HG02623 (cell line): ENCODE data around the gene KDM2B.

Experiments
- ATAC-seq: cut with Tn5 transposase; IDR thresholded peaks from one replicate; pipeline ENCODE4 v1.9.1; 2021; ENCODE audit warnings: moderate library complexity; ENCODE audit not compliant: unreplicated experiment

KDM2B gene

GRCh38 chr12:121580959-121581685 lies at the start of gene KDM2B:
KDM2B (minus strand) TSS chr12:121581023; CDS start chr12:121580911, 112 bp downstream.
- no peak for ATAC-seq

DNA sequence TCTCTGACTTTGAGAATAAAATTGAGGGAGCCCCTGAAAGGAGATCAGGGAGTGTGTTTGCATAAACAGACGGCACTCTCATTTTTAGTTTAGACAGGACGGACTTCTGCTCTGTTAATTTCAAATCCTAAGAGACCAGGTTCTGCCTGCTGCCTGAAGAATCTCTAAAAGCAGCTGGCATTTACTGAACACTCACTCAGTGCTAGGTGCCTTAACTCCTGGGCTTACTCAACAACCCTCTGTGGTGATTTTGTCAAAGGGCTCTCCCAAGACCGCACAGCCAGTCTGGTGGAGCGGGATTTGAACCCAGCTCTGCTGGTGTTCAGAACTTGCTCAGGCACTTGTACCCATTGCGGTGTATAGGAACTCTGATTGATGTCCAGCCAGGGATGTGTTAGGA lies 47.7 kb upstream of the KDM2B start:
- no peak for ATAC-seq

GRCh38 chr12:121628037-121628436 lies 47.2 kb upstream of the KDM2B start:
- ATAC-seq, result no peak

DNA sequence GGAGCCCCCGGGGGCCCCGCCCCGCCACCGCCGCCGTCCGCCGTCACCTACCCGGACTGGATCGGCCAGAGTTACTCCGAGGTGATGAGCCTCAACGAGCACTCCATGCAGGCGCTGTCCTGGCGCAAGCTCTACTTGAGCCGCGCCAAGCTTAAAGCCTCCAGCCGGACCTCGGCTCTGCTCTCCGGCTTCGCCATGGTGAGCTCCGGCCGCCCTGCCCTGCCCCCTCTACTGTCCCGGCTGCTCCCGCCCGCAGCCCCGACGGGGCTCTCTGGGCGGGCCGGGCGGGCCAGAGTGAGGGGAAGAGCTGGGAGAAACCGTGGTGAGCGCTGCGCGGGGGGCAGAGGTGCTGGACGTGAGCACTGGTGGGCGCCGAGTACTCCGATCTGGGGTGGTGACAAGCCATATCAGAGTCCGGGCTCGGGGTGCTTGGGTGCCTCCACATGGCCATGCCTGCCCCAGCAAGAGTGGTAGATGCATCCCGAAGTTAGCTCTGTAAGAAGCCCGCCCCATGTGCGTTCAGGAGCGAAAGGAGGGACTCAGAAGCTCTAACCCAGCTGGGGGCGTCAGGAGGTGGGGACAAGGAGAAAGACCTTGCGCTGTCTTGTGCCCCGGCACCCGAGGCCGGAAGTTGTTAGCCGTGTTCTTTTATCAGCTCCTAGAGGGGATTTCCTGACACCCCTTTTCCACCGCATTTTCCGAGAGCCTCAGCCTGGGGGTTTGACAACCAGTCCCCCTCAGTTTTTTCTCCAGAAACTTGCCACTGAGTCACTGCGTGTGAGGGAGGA lies 46.2 kb upstream of the KDM2B start:
- peak; percentile 20 for ATAC-seq

DNA sequence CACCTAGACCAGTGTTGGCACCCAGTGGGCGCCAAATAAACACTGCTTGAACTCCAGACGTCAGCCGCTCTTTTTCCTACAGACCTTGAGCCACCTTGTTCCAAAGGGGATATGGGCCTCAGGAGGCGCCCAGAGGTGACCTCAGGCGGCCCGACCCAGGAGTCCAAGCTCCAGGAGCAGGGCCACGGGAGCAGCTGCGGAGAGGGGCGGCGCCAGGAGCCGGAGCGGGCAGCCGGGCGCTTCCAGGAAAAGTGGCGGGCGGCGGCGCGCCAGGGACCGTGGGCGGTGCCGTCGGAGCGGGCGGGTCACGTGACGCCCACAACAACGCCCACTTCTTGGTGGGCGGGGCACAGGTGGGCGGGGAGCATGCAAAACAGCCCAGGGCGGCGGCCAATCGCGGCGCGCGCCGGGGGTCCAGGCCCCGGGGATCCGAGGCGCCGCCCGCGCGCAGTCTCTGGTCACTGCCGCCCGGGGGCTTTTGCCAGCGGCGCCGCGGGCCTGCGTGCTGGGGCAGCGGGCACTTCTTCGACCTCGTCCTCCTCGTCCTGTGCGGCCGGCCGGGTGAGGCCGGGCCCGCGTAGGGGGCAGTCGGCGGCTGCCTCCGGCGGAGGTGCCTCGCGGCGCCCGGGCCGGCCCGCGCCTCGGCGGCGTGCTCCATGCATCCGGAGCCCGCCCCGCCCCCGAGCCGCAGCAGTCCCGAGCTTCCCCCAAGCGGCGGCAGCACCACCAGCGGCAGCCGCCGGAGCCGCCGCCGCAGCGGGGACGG lies 45.4 kb upstream of the KDM2B start, which contains the start of gene ORAI1:
Gene ORAI1, plus strand, starts transcription at position 444 of the 766 bp plus-strand sequence.
- ATAC-seq, result peak; percentile 66

- ATAC-seq, result no peak
Measured at GRCh38 chr12:121620333-121620891, 39.6 kb upstream of the KDM2B start.

DNA sequence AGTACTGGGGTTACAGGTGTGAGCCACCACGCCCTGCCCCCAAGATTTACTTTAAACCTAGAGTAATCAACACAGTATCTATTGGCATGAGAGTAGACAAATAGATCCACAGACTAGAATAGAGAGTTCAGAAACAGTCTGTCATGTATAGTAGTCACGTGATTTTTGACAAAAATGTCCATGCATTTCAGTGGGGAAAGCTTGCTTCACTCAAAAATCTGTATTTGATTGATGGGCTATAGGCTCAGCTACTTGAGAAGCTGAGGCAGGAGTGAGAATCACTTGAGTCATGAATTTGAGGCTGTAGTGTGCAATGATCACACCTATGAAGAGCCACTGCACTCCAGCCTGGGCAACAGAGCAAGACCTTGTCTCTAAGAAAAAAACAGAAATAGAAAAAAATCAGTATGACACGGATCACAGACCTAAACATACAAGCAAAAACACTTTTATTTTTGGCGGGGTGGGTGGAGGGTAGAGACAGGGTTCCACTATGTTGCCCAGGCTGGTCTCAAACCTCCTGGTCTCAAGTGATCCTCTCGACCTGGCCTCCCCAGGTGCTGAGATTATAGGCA lies 37.9 kb upstream of the KDM2B start:
- no peak for ATAC-seq

DNA sequence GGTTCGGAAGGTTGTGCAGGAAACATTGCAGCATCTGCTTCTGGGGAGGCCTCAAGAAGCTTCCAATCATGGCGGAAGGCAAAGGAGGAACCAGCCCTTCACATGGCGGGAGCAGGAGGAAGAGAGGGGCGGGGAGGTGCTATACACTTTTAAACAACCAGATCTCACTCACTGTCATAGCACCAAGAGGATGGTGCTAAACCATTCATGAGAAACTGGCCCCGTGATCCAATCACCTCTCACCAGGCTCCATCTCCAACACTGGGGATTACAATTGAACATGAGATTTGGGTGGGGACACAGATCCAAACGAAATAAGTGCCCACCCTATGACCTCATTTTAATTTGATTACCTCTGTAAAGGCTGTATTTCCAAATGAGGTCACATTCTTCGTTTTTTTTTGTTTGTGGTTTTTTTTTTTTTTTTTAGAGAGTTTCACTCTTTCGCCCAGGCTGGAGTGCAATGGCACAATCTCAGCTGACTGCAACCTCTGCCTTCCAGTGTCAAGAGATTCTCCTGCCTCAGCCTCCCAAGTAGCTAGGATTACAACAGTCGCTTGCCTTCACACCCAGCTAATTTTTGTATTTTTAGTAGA lies 34.1 kb upstream of the KDM2B start:
- no peak for ATAC-seq

DNA sequence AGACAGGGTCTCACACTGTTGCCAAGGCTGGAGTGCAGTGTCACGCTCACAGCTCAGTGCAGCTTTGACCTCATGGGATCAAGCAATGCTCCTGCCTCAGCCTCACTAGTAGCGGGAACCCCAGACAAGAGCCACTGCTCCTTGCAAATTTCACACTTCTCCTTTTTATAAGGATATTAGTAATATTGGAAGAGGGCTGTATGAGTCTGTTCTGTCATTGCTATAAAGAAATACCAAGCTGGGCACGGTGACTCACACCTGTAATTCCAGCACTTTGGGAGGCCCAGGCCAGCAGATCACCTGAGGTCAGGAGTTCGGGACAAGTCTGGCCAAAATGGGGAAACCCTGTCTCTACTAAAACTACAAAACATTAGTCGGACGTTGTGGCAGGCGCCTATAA lies 32.6 kb upstream of the KDM2B start:
- ATAC-seq, result no peak

- ATAC-seq, result no peak
Measured at GRCh38 chr12:121611306-121611705, 30.5 kb upstream of the KDM2B start.

DNA sequence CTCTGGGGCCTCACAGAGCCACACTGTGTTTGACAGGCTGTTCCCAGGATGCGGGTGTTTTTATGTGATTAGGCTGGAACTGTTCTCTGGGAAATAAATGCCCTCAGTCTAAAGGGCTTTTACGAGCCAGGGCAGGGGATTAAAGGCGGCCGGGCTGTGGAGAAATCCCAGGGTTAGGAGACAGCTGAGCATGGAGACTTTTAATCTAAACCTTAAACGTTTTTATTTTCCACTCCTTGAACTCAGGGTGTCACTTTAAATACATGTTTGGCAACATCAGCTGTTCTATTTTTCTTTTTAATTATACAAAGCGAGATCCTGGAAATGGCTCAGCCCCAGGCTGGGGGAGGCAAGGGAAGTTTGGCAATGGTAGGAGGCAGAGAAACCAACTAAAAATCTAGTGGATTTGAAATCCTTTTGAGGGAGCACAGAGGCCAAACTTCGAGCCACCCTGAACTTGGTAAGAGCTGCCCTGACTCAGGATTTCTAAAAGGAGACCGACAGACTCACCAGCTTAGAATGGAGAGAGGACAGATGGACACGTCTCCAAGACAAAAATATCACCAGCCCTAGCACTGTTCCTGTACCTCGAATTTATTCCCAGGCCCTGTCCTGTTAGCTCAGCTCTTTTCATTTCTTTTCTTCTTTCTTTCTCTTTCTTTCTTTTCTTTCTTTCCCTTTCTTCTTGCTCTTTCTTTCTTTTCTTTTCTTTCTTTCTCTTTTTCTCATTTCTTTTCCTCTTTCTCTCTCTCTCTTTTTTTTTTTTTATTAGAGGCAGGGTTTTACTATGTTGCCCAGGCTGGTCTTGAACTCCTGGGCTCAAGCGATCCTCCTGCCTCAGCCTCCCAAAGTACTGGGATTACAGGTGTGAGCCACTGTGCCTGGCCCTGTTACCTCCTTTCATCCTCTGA lies 29.7 kb upstream of the KDM2B start:
- ATAC-seq, result no peak

GRCh38 chr12:121608301-121608700 lies 27.5 kb upstream of the KDM2B start:
- ATAC-seq, result no peak

GRCh38 chr12:121603581-121603980 lies 22.8 kb upstream of the KDM2B start:
- ATAC-seq, result no peak

GRCh38 chr12:121602766-121603165 lies 21.9 kb upstream of the KDM2B start:
- no peak for ATAC-seq

- no peak for ATAC-seq
Measured at GRCh38 chr12:121600702-121601336, 20.0 kb upstream of the KDM2B start.

GRCh38 chr12:121596526-121596925 lies 15.7 kb upstream of the KDM2B start:
- no peak for ATAC-seq

- ATAC-seq, result no peak
Measured at GRCh38 chr12:121595520-121595919, 14.7 kb upstream of the KDM2B start.

DNA sequence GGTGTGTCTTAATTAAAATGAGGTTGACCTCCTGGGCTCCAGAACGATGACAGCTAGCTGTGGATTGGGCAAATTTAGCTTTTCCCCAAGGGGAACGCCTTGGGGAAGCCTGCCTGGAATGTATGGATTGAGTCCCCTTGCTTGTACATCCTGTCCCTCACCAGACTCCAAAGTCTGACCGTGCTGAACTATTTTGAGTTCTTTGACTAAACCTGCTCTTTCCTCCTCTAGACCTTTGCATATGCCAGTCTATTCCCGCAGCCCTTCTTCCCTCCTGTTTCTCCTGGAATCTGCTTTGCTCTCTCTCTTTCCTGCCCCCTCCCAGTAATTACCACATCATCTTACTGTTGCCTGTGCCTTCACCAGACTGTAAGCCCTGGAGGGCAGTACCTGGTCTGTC lies 11.5 kb upstream of the KDM2B start:
- no peak for ATAC-seq
